IPS-15b (cell line): ENCODE measurements around the gene PRSS56.

Experiments used
- H3K27me3 ChIP-seq: one replicate; pipeline ENCODE4 v1.6.1; 2013; ENCODE audit warnings: low read length; ENCODE audit not compliant: control insufficient read depth, insufficient read depth
- H3K36me3 ChIP-seq: one replicate; pipeline ENCODE4 v1.6.1; 2013; ENCODE audit warnings: low read length; ENCODE audit not compliant: control insufficient read depth, insufficient read depth
- H3K4me1 ChIP-seq: one replicate; pipeline ENCODE4 v1.6.1; 2013; ENCODE audit warnings: mild to moderate bottlenecking, low read length; ENCODE audit not compliant: control insufficient read depth, insufficient read depth
- H3K4me3 ChIP-seq: one replicate; pipeline ENCODE4 v1.5.1; 2013; ENCODE audit warnings: low read depth, low read length
- H3K9ac ChIP-seq: one replicate; pipeline ENCODE4 v1.6.1; 2013; ENCODE audit warnings: low read depth, mild to moderate bottlenecking, low read length
- H3K9me3 ChIP-seq: one replicate; pipeline ENCODE4 v1.6.1; 2013; ENCODE audit warnings: mild to moderate bottlenecking, low read length; ENCODE audit not compliant: control insufficient read depth, insufficient read depth

PRSS56 gene

DNA sequence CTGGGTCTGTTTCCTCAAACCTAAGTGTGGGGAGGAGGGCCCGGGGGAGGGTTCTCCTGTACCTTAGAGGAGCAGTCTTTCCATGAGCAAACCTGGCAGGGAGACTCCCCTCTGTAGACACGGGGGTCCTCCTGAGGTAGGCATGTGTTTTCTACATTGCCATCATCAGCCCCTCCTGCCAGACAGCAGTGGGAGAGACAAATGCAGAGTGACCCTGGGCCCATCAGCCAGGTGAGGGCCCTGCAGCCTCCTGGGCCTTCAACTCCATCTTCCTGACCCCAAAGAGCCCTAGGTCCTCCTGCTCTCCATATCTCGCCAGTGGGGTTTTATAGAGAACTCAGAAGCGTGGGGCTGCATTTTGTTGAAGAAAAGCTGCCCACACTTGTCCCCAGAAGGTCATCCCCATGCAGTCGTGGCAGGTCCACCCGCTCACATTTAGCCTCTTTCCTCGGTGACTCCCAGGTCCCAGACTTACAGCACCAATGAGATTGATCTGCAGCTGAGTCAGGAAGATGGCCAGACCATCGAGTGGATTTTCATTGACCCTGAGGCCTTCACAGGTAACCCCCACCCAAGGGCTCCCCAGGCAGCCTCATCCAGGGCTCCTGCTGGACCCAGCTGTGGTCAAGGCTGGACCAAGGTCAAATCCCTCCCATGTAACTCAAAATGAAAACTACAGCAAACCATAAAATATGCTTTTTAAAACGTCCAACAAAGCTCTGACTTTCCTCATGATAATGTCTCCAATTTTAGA is 21.9 kb downstream of the PRSS56 start:
- Histone ChIP-seq H3K36me3 (peaks cover 7% of the 10 kb centered on the region), H3K9ac (no peak overlapping the region), H3K4me3 (no peak overlapping the region), H3K4me1 (peaks cover 7% of the 10 kb centered on the region), H3K9me3 (no peaks in the 10 kb centered on the region), H3K27me3 (no peaks in the 10 kb centered on the region)

DNA sequence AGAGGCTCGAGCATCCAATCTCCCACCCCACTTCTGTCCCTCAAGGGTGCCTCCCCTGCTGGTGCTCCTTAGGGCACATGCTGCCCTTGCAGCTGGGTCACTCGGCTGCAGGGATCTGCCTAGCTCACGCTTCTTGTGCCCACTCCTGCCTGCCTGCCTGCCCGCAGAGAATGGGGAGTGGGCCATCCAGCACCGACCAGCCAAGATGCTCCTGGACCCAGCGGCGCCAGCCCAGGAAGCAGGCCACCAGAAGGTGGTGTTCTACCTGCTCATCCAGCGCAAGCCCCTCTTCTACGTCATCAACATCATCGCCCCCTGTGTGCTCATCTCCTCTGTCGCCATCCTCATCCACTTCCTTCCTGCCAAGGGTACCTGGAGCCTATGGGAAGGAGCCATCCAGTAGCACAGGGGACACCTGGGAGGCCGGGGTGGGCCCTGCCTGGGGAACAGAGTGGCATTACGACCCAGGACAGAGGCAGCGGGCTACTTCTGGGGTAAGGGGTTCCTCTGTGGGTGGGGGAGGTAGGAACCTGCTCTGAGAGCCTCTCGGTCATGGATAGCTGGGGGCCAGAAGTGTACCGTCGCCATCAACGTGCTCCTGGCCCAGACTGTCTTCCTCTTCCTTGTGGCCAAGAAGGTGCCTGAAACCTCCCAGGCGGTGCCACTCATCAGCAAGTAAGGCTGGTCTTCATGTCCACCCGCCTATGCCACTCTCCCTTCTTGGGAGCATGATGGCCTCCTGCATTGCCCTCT is 22.7 kb downstream of the PRSS56 start:
- no peak overlapping the region for H3K4me3 ChIP-seq
- no peaks in the 10 kb centered on the region for H3K9me3 ChIP-seq
- no peak overlapping the region for H3K9ac ChIP-seq
- H3K36me3 ChIP-seq = peaks cover 7% of the 10 kb centered on the region
- H3K4me1 ChIP-seq = peaks cover 7% of the 10 kb centered on the region
- H3K27me3 ChIP-seq = no peaks in the 10 kb centered on the region

DNA sequence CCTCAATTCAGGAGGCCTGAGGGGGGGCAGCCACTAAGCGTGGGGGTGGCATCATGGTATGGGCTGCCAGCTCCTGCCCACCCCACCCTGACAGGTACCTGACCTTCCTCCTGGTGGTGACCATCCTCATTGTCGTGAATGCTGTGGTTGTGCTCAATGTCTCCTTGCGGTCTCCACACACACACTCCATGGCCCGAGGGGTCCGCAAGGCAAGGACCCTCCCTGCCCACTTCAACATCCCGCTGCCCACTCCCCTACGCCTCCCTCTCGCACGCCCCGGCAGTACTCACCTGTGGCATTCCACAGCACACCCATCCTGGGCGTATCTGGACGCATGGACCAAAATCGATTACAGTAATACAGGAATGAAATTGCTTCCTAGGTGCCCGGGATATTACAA is 23.3 kb downstream of the PRSS56 start:
- peaks cover 3% of the 10 kb centered on the region for H3K4me1 ChIP-seq
- H3K9ac ChIP-seq = no peak overlapping the region
- no peak overlapping the region for H3K4me3 ChIP-seq
- no peaks in the 10 kb centered on the region for H3K9me3 ChIP-seq
- H3K27me3 ChIP-seq = no peaks in the 10 kb centered on the region
- H3K36me3 ChIP-seq = peaks cover 7% of the 10 kb centered on the region

DNA sequence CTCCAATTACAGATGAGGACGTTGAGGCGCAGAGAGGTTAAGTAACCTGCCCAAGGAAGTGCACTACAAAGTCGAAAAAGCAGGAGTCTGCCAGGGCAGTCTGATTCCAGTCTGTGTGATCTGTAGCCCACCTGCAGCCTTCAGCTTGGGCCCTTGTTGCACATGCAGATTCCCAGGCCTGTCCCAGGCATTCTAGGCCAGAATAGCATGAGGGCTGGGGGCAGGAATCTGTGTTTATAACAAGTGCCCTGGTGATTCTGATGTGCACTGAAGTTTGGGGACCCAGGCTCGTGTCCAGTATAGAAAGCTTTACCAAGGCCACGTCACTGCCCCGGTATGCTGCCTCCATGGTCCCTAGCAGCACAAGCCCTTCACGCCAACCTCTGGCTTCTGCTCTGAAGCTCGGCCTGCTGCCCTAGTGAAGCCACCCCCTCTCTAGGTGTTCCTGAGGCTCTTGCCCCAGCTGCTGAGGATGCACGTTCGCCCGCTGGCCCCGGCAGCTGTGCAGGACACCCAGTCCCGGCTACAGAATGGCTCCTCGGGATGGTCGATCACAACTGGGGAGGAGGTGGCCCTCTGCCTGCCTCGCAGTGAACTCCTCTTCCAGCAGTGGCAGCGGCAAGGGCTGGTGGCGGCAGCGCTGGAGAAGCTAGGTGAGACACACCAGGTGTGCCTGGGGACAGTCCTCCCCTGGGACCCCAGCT is 23.9 kb downstream of the PRSS56 start:
- Histone ChIP-seq H3K9me3 (no peaks in the 10 kb centered on the region), H3K9ac (no peak overlapping the region), H3K4me1 (peaks cover 3% of the 10 kb centered on the region), H3K4me3 (no peak overlapping the region), H3K27me3 (no peaks in the 10 kb centered on the region), H3K36me3 (peaks cover 7% of the 10 kb centered on the region)

DNA sequence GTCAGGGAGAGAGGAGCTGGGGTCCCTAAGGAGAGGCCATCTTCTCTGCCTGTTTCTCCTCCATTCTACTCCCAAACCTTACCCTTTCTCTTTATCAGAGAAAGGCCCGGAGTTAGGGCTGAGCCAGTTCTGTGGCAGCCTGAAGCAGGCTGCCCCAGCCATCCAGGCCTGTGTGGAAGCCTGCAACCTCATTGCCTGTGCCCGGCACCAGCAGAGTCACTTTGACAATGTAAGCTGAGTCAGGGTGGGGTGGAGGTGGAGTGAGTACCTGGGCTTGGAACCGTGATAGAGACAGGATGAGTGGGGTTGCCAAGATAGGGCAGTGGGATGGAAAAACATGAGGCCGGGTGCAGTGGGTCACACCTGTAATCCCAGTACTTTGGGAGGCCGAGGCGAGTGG is 24.5 kb downstream of the PRSS56 start:
- H3K27me3 ChIP-seq = no peaks in the 10 kb centered on the region
- H3K9me3 ChIP-seq = no peaks in the 10 kb centered on the region
- H3K36me3 ChIP-seq = peaks cover 7% of the 10 kb centered on the region
- H3K4me1 ChIP-seq = no peaks in the 10 kb centered on the region
- no peak overlapping the region for H3K9ac ChIP-seq
- no peak overlapping the region for H3K4me3 ChIP-seq

DNA sequence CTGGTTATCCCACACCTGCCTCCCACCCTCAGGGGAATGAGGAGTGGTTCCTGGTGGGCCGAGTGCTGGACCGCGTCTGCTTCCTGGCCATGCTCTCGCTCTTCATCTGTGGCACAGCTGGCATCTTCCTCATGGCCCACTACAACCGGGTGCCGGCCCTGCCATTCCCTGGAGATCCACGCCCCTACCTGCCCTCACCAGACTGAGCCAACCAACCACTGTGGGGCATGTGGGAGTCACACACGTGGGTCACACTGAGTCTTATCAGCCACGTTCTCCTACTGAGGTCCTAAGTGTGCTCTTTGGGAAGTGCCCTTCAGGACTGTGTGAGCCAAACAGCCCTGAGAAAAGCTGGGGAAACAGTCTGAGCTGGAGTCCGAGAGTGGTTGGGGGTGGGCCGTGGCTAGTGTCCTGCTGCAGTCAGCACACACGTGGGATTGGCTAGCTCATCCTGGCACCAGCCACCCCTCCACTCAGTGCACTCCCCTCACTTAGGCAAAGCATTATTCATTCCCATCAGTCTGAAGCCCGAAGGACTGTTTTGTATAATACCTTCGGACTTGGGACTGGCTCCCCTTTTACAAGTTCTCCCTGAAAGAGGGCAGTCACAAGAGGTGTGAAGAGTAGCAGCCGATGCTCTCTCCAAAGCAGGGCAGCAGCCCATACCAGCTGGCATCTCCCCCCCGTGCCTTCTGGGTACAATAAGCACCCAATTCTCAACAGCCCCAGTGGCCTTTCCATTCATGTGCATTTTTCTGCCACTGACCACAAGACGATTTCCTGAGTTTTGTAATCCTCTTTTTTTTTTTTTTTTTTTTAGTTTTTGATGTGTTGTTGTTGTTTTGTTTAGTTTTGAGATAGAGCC is 25.6 kb downstream of the PRSS56 start:
- Histone ChIP-seq H3K4me3 (no peak overlapping the region), H3K36me3 (peaks cover 7% of the 10 kb centered on the region), H3K9ac (no peak overlapping the region), H3K4me1 (no peaks in the 10 kb centered on the region), H3K9me3 (no peaks in the 10 kb centered on the region), H3K27me3 (no peaks in the 10 kb centered on the region)

DNA sequence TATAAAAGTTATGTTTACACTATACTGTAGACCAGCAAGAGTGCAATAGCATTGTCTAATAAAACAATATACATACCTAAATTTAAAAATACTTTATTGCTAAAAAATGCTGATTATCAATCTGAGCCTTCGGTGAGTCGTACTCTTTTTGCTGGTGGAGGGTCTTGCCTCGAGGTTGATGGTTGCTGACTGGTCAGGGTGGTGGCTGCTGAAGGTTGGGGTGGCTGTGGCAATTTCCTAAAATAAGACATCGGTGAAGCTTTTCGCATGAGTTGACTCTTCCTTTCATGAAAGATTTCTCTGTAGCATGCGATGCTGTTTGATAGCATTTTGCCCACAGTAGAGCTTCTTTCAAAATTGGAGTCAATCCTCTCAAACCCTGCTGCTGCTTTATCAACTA is 27.8 kb downstream of the PRSS56 start:
- H3K4me3 ChIP-seq = no peak overlapping the region
- peaks cover 7% of the 10 kb centered on the region for H3K36me3 ChIP-seq
- H3K27me3 ChIP-seq = no peaks in the 10 kb centered on the region
- H3K4me1 ChIP-seq = peaks cover 6% of the 10 kb centered on the region
- no peak overlapping the region for H3K9ac ChIP-seq
- no peaks in the 10 kb centered on the region for H3K9me3 ChIP-seq

DNA sequence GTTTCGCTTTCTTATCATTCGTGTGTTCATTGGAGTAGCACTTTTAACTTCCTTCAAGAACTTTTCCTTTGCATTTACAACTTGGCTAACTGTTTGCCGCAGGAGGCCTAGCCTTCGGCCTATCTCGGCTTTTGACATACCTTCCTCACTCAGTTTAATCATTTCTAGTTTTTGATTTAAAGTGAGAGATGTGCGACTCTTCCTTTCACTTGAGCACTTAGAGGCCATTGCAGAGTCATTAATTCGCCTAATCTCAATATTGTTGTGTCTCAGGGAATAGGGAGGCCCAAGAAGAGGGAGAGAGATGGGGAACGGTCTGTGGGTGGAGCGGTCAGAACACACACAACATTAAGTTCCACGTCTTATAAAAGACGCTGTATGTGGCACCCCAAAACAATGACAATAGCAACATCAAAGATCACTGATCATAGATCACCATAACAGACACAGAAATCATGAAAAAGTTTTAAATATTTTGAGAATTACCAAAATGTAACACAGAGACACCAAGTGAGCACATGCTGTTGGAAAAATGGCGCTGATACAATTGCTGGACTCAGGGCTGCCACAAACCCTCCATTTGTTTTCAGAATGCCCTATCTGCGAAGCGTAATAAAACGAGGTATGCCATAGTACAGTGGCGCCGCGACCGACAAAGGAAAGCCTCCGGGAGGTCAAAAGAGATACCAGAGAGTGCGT is 29.6 kb downstream of the PRSS56 start:
- Histone ChIP-seq H3K27me3 (no peaks in the 10 kb centered on the region), H3K36me3 (peaks cover 7% of the 10 kb centered on the region), H3K9ac (peak overlapping the region; percentile 88), H3K4me1 (peaks cover 6% of the 10 kb centered on the region), H3K9me3 (no peaks in the 10 kb centered on the region), H3K4me3 (peak overlapping the region; percentile 99)

DNA sequence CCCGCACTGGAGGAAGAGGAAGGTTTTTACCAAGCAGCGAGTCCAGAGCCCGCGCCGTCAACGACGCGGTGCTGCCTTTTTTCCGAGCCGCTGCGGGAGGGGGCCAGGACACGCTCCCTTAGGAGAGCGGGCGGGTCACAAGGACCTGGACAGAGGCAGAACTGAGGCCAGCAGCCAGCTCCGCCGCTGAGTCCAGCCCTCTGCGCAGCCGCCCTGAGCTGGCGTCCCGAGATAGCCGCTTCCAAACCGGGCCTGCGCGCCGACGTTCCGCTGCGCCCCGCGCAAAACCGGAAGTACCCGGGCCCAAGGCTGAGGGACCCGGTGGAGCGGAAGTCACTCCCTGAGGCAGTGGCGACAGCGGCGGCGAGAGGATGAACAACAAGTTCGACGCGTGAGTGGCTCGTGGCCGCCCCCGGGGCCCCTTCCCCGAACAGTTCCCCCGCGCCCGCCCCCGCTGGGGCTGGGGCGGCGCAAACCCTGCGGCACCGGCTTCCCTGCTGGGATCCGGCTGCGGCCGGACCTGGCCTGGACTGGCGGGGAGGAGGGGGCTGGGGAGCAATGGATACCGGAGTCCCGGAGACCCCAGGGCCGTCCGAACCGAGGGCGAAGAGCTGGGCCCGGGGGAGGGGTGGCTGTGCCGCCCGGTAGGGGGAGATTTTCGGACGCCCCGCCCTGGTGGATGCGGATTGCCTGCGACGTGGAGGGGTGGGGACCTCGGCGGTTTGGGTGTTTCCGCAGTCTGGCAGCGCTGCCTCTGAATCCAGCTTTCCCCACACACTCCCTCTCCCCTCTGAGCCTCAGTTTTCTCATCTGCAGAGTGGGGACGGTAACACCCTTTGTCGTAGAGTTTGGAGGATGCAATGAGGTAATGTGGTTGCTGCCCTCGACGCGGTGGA is 30.4 kb downstream of the PRSS56 start, which contains the start of the genes EIF4E2 and TIGD1:
EIF4E2 (plus strand) TSS at position 336 of the 896 bp plus-strand sequence; CDS start at position 372, 36 bp downstream.
TIGD1 (minus strand) TSS at position 204 of the 896 bp plus-strand sequence. CDS start 675 bp downstream, outside the sequence.
- peak within 1 kb of the TSS; percentile 99 for H3K4me3 ChIP-seq
- peaks cover 7% of the 10 kb centered on the region for H3K36me3 ChIP-seq
- peak within 1 kb of the TSS; percentile 88 for H3K9ac ChIP-seq
- no peaks in the 10 kb centered on the region for H3K9me3 ChIP-seq
- no peaks in the 10 kb centered on the region for H3K27me3 ChIP-seq
- peaks cover 6% of the 10 kb centered on the region for H3K4me1 ChIP-seq

DNA sequence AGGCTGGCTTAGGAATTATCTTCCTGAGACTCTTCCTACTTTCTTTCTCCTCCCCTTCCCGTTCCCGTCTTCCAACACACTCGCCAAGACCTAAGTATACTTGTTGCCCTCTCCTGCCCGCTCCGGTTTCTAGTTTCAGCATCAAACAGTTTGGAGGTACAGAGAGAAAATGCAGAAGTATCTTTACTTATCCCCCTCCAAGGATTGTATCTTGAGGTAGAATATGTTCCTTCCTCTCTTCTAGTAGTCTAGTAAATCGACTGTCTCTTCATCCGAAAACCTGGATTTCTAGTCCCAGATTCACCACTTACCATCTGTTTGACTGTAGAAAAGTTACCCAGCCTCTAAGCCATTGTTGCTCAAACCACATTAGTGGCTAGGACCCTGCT is 31.1 kb downstream of the PRSS56 start:
- Histone ChIP-seq H3K9me3 (no peaks in the 10 kb centered on the region), H3K4me1 (peaks cover 6% of the 10 kb centered on the region), H3K9ac (peak overlapping the region; percentile 88), H3K36me3 (peaks cover 8% of the 10 kb centered on the region), H3K4me3 (peak overlapping the region; percentile 99), H3K27me3 (no peaks in the 10 kb centered on the region)
